ENCODE measurements around the gene ELAVL1. TPM values are rescaled to one million over a fixed set of nuclear protein-coding genes. Genes with fewer than 3 reads are reported as not detected.

The ELAVL1 gene
- total and polyA plus RNA-seq, 9 of the 15 experiments (the other 6 are each of a cell fraction or from before 2014, with no cell fraction given): 4.3 to 172 (median 69.2) TPM

- TF ChIP-seq ZSCAN32 (CRISPR knock-in tag; IDR thresholded peaks at IDR 0.05): no peak
- peak; percentile 60 for TF ChIP-seq USF1 (CRISPR knock-in tag; IDR thresholded peaks at IDR 0.05)
- TF ChIP-seq STAT5B (CRISPR knock-in tag; IDR thresholded peaks at IDR 0.05): no peak
- TF ChIP-seq HBP1 (CRISPR knock-in tag; IDR thresholded peaks at IDR 0.05): no peak
- TF ChIP-seq ZFPM2 (CRISPR knock-in tag; IDR thresholded peaks at IDR 0.05): no peak
- TF ChIP-seq HMGN3 (IDR thresholded peaks at IDR 0.05; ENCODE audit: borderline replicate concordance, extremely low read depth, insufficient read length, low read depth, low read length): no peak
- TF ChIP-seq ZNF165 (CRISPR knock-in tag; IDR thresholded peaks at IDR 0.05; ENCODE audit: borderline replicate concordance): no peak
- TF ChIP-seq PML (IDR thresholded peaks at IDR 0.05; ENCODE audit: low read length): no peak
- TF ChIP-seq MAZ (CRISPR knock-in tag; conservative IDR thresholded peaks at IDR 0.05 in 1 of 2, IDR thresholded peaks at IDR 0.05 in 1 of 2): peak; percentile 56 to 68
- TF ChIP-seq PURB (CRISPR knock-in tag; IDR thresholded peaks at IDR 0.05; ENCODE audit: low read depth): no peak
- peak; percentile 71 for TF ChIP-seq CXXC5 (CRISPR knock-in tag; IDR thresholded peaks at IDR 0.05)
- no peak for TF ChIP-seq ZBTB12 (CRISPR knock-in tag; IDR thresholded peaks at IDR 0.05)
- TF ChIP-seq TRIM28 (IDR thresholded peaks at IDR 0.05): no peak
- no peak for TF ChIP-seq ZNF24 (IDR thresholded peaks at IDR 0.05)
- 0 out of 2 replicates have a peak, but pooled peaks have one; percentile 23 for TF ChIP-seq HMGXB4 (CRISPR knock-in tag; IDR thresholded peaks at IDR 0.05)
- no peak for TF ChIP-seq EZH2 (IDR thresholded peaks at IDR 0.05; ENCODE audit: borderline replicate concordance, low read depth, low read length)
- no peak for TF ChIP-seq CHCHD3 (CRISPR knock-in tag; IDR thresholded peaks at IDR 0.05)
These were observed 45.0 kb upstream of the ELAVL1 start (continued) for GRCh38 chr19:8050274-8051096.
